HG03066 (cell line): ENCODE results near the gene AMDHD2.
A peak's percentile ranks its signal among the peaks of the same experiment; 100 is the strongest.
"Not testable (repeated sequence)": the region's sequence is repeated elsewhere in the genome, so short reads cannot be mapped to it uniquely, and the experiment has no call there.

Experiments
- ATAC-seq: cut with Tn5 transposase; IDR thresholded peaks from one replicate; pipeline ENCODE4 v1.9.1; 2021; ENCODE audit warnings: low read depth; ENCODE audit not compliant: unreplicated experiment

The AMDHD2 gene

GRCh38 chr16:2531696-2532493, 11.7 kb downstream of the AMDHD2 start:
- peak; percentile 87 for ATAC-seq

GRCh38 chr16:2532494-2533141, 12.4 kb downstream of the AMDHD2 start:
- ATAC-seq = no peak

- ATAC-seq = not testable (repeated sequence)
Observed at GRCh38 chr16:2533142-2533755, 13.1 kb downstream of the AMDHD2 start.

GRCh38 chr16:2533912-2534311, 13.7 kb downstream of the AMDHD2 start:
- no peak for ATAC-seq

- ATAC-seq = not testable (repeated sequence)
Observed at GRCh38 chr16:2534335-2534734, 14.2 kb downstream of the AMDHD2 start.

- ATAC-seq = no peak
Observed at GRCh38 chr16:2535625-2536013, 15.4 kb downstream of the AMDHD2 start.

- peak; percentile 77 for ATAC-seq
Observed at GRCh38 chr16:2537451-2538379, 17.5 kb downstream of the AMDHD2 start, which contains the start of gene PDPK1. TSS of gene PDPK1 (plus strand) at chr16:2538021. CDS start at chr16:2538113, 92 bp downstream.

- ATAC-seq = not testable (repeated sequence)
Observed at GRCh38 chr16:2539192-2539844, 19.1 kb downstream of the AMDHD2 start.

GRCh38 chr16:2539845-2540458, 19.8 kb downstream of the AMDHD2 start:
- not testable (repeated sequence) for ATAC-seq

GRCh38 chr16:2540912-2541311, 20.7 kb downstream of the AMDHD2 start:
- not testable (repeated sequence) for ATAC-seq

- ATAC-seq = not testable (repeated sequence)
Observed at GRCh38 chr16:2541409-2541808, 21.2 kb downstream of the AMDHD2 start.

- not testable (repeated sequence) for ATAC-seq
Observed at GRCh38 chr16:2543771-2544170, 23.6 kb downstream of the AMDHD2 start.

- ATAC-seq = not testable (repeated sequence)
Observed at GRCh38 chr16:2550283-2550878, 30.2 kb downstream of the AMDHD2 start.

GRCh38 chr16:2551420-2551889, 31.3 kb downstream of the AMDHD2 start:
- not testable (repeated sequence) for ATAC-seq

GRCh38 chr16:2554709-2555425, 34.7 kb downstream of the AMDHD2 start:
- not testable (repeated sequence) for ATAC-seq

- ATAC-seq = not testable (repeated sequence)
Observed at GRCh38 chr16:2557150-2557549, 37.0 kb downstream of the AMDHD2 start.

GRCh38 chr16:2560131-2560797, 40.1 kb downstream of the AMDHD2 start:
- not testable (repeated sequence) for ATAC-seq

- not testable (repeated sequence) for ATAC-seq
Observed at GRCh38 chr16:2560798-2561133, 40.6 kb downstream of the AMDHD2 start.
